ENCODE measurements around the gene CREB3L2. TPM values are rescaled to one million over a fixed set of nuclear protein-coding genes. Genes with fewer than 3 reads are reported as not detected.

Gene CREB3L2
- total RNA-seq, 4 donors from 2014 or later: 43.5 to 73.0 (median 51.2) TPM

DNA sequence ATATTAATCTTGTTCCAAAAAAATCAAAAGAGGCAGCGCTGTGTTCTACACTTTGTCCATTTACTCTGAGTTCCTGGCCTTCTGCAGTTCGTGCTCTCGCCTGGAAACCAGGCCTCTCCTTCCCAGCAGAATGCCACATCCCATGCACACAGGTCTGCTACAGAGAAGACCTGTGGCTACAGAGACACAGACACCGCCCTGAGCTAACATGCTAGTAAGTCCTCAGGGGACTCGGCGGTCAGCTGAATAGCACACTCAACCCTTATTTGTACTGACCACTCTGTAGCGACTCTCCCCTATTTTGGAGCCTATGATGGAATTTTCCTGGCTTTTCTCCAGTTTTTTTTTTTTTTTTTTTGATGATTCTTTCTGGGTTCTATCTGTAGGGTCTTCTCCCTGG lies 12.8 kb downstream of the CREB3L2 start:
- DNase-seq (ENCODE audit: low spot score in 2 of 2): peak in 1 of 2 donors; percentile 60
- Histone ChIP-seq H3K4me1 (peaks cover 0 to 100% (median 86%) of the 10 kb centered on the region in 4 donors), H3K27me3 (no peaks in the 10 kb centered on the region), H3K9me3 (no peaks in the 10 kb centered on the region), H3K27ac (peak overlapping the region; percentile 19 to 99 (median 84)), H3K36me3 (no peaks in the 10 kb centered on the region), H3K4me3 (no peak overlapping the region)
- WGBS, 2 donors: 17 to 20% methylated on average over 7 of the region's 7 CpGs
- TF ChIP-seq, protein P1, sequence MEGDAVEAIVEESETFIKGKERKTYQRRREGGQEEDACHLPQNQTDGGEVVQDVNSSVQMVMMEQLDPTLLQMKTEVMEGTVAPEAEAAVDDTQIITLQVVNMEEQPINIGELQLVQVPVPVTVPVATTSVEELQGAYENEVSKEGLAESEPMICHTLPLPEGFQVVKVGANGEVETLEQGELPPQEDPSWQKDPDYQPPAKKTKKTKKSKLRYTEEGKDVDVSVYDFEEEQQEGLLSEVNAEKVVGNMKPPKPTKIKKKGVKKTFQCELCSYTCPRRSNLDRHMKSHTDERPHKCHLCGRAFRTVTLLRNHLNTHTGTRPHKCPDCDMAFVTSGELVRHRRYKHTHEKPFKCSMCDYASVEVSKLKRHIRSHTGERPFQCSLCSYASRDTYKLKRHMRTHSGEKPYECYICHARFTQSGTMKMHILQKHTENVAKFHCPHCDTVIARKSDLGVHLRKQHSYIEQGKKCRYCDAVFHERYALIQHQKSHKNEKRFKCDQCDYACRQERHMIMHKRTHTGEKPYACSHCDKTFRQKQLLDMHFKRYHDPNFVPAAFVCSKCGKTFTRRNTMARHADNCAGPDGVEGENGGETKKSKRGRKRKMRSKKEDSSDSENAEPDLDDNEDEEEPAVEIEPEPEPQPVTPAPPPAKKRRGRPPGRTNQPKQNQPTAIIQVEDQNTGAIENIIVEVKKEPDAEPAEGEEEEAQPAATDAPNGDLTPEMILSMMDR (IDR thresholded peaks at IDR 0.05): peak in 1 of 5 experiments; percentile 23
- TF ChIP-seq EP300 (IDR thresholded peaks at IDR 0.05) (peak in 1 of 2 donors; percentile 42), POLR2A (IDR thresholded peaks at IDR 0.05) (no peak)

DNA sequence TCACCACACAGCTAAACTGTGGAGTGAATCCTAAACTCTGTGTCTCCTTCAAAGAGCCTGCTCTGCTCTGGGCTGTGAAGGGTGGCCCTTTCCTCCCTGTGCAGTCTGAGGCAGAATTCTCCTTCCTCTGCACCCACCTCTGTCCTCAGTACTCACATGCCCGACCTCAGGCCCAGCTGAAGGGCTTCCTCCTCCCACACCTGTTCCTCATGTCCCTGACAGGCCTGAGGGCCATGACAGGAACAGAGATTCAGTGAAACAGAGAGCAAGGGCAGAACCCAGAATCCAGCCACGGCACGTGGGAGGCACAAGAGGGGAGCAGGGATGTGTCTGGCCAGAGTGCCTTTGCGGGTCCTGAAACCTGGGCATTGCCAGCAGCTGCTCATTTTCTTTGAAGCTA lies 13.9 kb downstream of the CREB3L2 start:
- TF ChIP-seq POLR2A (IDR thresholded peaks at IDR 0.05): no peak
- TF ChIP-seq, protein P1 (IDR thresholded peaks at IDR 0.05): no peak
- TF ChIP-seq EP300 (IDR thresholded peaks at IDR 0.05): no peak
- Histone ChIP-seq H3K27ac (peak overlapping the region in 3 of 4 donors; percentile 75 to 99 (median 92)), H3K27me3 (no peaks in the 10 kb centered on the region), H3K9me3 (no peaks in the 10 kb centered on the region), H3K4me3 (no peak overlapping the region), H3K36me3 (no peaks in the 10 kb centered on the region), H3K4me1 (peaks cover 0 to 100% (median 87%) of the 10 kb centered on the region in 4 donors)
- no peak for DNase-seq (ENCODE audit: low spot score in 2 of 2)
- 50 to 53% methylated on average over 4 of the region's 4 CpGs for WGBS, 2 donors

DNA sequence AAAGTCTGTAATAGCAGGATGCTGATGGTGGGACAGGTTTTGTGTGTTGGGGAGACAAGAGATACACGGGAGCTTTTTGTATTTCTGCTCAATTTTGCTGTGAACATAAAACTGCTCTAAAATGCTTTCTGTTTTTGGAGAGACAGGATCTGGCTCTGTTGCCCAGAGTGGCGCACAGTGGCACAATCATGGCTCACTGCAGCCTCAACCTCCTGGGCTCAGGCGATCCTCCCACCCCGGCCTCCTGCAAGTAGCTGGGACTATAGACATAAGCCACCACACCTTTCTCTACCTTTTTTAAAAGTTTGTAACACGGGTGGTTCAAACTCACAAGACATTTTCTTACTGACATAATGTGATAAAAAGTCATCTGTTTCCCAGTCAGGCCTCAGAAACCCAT lies 14.3 kb downstream of the CREB3L2 start:
- Histone ChIP-seq H3K4me1 (peaks cover 0 to 100% (median 86%) of the 10 kb centered on the region in 4 donors), H3K27me3 (no peaks in the 10 kb centered on the region), H3K27ac (peak overlapping the region in 3 of 4 donors; percentile 75 to 99 (median 92)), H3K36me3 (no peaks in the 10 kb centered on the region), H3K9me3 (no peaks in the 10 kb centered on the region), H3K4me3 (no peak overlapping the region)
- no peak for DNase-seq (ENCODE audit: low spot score in 2 of 2)
- WGBS, 2 donors: 68 to 72% methylated on average over 5 of the region's 5 CpGs
- no peak for TF ChIP-seq POLR2A (IDR thresholded peaks at IDR 0.05)
- TF ChIP-seq EP300 (IDR thresholded peaks at IDR 0.05): no peak
- TF ChIP-seq, protein P1 (IDR thresholded peaks at IDR 0.05): no peak

DNA sequence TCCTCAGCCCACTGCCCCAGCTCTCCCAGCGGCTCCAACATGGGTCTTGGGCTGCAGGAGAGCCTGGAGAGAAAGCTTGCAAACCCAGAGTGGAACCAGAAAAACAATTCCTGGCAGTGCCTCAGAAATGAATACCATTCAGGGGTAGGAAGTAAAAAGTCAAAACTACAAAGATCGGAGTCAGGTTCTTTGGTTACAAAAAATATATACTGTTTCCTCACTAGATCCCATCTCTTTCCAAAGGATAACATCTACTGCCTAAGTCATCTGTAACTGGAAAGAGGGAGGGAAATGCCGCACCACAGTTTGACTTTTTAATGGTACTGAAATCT lies 14.9 kb downstream of the CREB3L2 start:
- Histone ChIP-seq H3K27me3 (no peaks in the 10 kb centered on the region), H3K9me3 (no peaks in the 10 kb centered on the region), H3K36me3 (no peaks in the 10 kb centered on the region), H3K4me3 (no peak overlapping the region), H3K4me1 (peaks cover 0 to 100% (median 84%) of the 10 kb centered on the region in 4 donors), H3K27ac (peak overlapping the region; percentile 54 to 99 (median 84))
- 39 to 45% methylated on average over 3 of the region's 3 CpGs for WGBS, 2 donors
- DNase-seq (ENCODE audit: low spot score in 2 of 2): no peak
- no peak for TF ChIP-seq EP300 (IDR thresholded peaks at IDR 0.05)
- TF ChIP-seq, protein P1 (IDR thresholded peaks at IDR 0.05): no peak

DNA sequence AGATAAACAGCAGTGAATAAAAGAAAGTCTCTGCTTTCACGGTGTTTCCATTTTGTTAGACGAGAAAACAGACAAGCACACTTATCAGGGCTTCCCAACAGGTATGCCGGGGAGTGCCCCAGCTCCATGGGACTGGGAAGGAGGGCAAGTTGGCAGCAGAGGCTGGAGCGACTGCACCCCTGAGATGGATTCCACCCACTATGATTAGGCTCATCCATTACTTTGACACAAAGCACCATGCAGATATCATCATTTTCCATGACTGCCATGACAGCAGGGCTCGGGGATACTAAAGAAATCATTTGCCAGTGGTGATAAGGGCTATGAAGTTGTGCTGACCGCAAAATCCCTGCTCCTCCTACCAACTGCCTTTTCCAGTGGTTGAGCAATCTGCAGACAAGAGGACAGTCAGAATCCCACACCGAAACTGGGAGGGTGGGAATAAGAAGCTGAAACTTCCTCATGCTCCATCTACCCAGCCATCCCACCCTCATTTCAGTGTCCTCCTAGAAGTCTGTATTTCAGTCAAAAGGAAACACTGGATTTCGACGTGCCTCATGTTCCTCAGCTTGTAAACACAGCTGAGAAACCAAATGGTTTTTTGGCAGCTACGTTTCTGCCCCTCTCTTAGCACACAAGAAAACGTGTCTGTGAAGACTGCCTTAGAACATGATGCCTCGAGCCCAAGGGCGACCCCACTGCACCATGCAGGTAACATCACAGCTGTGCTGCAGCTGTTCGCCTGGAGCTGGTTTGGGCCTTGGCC lies 15.5 kb downstream of the CREB3L2 start:
- Histone ChIP-seq H3K27ac (peak overlapping the region; percentile 54 to 99 (median 84)), H3K36me3 (no peaks in the 10 kb centered on the region), H3K4me3 (no peak overlapping the region), H3K4me1 (peaks cover 0 to 100% (median 88%) of the 10 kb centered on the region in 4 donors), H3K27me3 (no peaks in the 10 kb centered on the region), H3K9me3 (no peaks in the 10 kb centered on the region)
- TF ChIP-seq, protein P1 (IDR thresholded peaks at IDR 0.05): no peak
- TF ChIP-seq EP300 (IDR thresholded peaks at IDR 0.05): peak in 1 of 2 donors; percentile 73
- 49 to 58% methylated on average over 14 of the region's 14 CpGs for WGBS, 2 donors
- peak in 1 of 2 donors; percentile 66 for DNase-seq (ENCODE audit: low spot score in 2 of 2)
